GM10847 (cell line): Measurements from ENCODE around the gene CLIP4.
A peak's percentile ranks its signal among the peaks of the same experiment; 100 is the strongest.

Experiments used
- POLR2A ChIP-seq: IDR thresholded peaks from 2 replicates; pipeline ENCODE4 v1.6.1; 2011; ENCODE audit not compliant: insufficient read length; ENCODE audit errors: extremely low read depth

Gene CLIP4, protein sequence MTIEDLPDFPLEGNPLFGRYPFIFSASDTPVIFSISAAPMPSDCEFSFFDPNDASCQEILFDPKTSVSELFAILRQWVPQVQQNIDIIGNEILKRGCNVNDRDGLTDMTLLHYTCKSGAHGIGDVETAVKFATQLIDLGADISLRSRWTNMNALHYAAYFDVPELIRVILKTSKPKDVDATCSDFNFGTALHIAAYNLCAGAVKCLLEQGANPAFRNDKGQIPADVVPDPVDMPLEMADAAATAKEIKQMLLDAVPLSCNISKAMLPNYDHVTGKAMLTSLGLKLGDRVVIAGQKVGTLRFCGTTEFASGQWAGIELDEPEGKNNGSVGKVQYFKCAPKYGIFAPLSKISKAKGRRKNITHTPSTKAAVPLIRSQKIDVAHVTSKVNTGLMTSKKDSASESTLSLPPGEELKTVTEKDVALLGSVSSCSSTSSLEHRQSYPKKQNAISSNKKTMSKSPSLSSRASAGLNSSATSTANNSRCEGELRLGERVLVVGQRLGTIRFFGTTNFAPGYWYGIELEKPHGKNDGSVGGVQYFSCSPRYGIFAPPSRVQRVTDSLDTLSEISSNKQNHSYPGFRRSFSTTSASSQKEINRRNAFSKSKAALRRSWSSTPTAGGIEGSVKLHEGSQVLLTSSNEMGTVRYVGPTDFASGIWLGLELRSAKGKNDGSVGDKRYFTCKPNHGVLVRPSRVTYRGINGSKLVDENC

DNA sequence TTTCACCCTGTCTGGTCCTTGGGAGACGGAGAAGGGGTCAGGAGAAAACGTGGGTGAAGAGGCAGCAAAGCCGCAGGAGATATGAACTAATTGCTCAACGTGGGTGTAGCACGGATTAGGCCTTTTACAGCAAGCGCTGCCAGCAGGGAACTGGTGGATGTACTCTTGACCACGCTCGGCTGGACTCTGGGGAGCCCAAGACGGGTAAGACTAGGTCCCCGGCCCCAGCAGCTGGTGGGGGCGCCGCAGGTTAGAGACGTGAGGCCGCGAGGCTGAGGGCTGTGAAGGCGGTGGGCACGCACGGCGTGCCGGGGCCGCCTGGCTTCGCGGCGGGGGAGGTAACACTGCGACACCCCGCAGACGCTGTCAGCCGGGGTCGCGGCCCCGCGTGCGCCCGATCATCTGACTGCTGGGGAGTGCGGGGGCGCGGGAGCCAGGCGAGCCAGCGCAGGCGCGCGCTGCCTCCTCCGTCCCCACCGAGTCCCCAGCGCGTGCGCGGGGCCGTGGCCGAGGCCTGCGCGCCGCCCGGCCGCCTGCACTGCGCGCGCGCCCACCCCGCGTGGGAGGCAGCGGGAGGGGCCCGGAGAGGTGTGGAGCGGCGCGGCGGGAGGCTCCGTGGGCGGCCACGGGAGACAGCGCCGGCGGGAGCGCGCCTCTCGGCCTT is at the start of gene CLIP4:
TSS of gene CLIP4 (plus strand) at position 470 of the 664 bp plus-strand sequence. CDS start 5,974 bp downstream, outside the sequence.
- TF ChIP-seq POLR2A: peak; percentile 29

DNA sequence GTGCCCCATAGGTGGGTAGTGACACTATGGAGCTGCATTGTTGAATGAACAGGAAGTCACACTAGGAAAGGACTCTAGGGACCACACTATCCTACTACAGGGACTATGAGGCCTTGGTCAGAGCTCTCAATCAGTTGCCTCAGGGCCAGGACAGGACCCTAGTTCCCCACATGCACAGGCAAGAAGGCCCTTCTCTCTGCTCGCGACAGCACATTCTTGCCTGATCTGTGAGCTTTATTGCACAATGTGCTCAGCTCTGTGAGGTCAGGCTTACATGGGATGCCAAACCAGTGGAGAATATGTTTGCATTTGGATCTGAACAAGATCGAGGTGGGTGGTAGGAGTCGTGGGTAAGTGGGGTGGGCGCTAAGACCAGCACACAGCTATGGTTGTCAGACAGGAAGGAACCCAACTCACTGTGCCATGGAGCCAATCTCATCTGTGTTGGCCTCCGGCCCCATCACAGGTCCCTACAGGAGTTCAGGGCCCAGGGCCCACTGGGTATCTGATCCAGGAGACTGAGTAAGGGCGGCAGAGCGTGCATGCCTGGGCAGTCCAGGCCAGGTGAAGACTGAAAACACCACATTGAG is 48.8 kb upstream of the CLIP4 start:
- TF ChIP-seq POLR2A: no peak

DNA sequence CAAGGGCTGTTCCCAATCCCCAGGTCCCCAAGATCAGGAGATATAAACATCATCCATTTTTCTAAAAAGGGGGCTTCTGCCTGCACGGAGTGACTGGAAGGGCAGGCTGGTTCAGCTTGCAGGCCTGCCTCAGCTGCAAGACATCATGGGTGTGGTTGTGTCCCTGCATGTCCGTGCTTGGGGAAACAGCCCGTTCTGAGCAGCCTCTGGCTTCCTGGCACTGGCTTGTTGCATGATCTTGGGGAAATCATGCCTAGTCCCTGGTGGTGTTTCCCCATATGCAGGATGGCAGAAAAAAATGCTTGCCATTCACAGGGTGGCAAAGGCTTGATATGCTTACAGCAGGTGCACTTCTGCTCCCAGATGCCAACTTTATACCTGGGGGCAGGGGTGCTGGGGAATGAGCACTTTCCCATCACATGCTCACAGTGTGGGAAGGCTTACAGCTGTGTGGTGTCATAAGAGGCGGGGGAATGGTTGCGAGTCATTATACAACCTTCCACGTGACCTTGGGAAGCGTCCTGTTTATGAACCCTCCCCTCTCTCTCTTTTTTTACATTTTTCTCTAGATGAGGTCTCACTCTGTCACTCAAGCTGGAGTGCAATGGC is 48.1 kb upstream of the CLIP4 start:
- TF ChIP-seq POLR2A: no peak

DNA sequence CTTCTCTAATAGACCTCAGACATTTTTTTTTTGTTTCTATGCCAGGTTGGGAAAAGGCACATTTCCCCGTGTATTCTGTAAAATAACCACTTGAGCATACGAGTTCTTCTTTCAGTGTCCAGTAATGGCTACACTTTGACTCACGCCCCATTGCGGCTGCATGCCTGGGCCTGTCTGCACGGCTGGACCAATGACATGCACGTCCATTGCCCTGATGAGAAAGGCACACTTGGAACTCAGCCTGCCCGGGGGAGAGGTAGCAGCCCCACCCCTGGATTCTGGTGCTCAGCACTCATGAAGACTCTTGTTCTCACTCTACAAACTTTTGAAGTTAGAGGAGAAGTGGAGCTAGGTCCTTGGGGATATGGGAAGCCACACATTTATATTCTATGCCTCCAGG is 46.7 kb upstream of the CLIP4 start:
- TF ChIP-seq POLR2A: no peak

DNA sequence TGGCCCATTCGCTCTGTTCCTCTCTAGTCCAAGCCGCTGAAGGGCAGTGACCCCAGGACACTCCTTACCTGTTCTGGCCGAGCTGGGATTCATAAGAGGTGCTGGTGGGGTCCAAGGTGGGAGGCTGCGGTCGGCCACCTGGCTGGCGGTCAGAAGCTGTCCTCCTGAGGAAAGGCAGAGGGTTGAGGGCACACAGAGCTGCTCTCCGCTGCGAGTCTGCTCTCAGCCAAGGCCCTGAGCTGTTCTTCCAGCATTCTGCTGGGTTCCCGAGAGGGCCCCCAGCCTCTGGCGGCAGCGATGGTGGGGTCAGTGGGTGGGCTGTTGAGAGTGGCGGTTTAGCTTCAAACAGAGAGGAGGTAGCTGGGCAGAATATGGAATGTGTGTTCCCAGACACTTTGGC is 44.7 kb upstream of the CLIP4 start:
- TF ChIP-seq POLR2A: no peak

DNA sequence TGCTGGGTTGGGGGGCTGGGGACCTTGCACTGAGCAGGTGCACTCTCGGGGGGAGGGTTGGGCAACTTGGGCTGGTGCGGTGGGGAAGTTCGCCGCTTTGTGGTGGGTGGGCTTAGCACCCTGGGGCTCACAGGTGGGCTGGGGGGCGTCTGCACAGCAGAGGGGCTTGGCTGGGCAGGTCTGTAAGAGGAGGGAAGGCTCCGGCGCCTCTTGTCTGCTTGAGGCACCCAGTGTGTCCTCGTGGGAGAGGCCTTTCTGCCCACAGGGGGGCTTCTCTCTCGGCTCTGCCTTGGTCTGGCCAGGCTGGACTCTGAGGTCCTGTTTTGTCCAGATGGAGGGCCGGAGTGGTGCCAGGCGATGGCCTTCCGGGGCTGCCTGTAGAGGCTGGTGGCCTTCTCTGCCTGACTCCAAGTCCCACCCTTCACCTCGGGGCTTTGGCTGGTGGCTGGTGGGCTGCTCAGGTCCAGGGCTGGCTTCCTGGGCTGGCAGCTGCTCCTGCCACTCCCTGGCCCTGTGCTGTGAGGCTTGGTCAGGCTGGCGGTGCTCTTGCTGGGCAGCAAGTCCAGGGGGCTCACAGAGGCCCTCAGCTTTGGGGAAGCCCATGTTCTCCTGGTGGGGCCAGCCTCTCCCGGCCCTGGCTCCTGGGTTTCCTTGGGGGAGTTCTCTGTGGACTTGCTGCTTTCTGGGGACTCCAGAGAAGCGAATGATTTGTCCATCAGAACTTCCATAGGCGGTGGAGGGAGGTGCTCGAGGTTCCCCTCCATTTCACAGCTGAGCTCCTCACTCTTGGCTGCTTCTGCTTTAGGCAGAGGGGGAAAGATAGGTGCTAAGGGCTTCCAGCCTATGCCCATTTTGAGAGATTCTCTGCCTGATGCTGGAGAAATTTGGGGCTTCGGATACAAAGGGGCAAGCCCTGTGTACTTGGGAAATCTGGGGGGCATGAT is 43.9 kb upstream of the CLIP4 start:
- TF ChIP-seq POLR2A: no peak

DNA sequence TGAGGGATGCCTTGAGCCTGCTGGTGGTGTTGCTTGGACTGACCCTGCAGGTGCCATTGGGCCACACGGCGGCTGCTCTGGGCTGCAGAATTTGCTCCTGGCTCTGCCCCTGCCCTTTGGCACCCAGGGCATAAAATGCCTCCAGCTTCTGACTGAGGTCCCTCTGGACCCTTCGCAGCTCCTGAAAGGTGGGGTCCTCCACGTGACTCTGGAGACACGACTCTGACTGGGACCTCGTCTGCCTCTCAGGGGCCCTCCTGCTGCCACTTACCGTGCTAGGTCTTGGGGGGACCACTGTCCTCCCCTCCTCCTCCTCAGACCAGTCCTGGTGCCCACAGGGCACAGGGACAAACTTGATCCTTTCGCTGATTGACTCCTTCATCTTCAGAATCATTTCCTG is 43.0 kb upstream of the CLIP4 start:
- TF ChIP-seq POLR2A: no peak

DNA sequence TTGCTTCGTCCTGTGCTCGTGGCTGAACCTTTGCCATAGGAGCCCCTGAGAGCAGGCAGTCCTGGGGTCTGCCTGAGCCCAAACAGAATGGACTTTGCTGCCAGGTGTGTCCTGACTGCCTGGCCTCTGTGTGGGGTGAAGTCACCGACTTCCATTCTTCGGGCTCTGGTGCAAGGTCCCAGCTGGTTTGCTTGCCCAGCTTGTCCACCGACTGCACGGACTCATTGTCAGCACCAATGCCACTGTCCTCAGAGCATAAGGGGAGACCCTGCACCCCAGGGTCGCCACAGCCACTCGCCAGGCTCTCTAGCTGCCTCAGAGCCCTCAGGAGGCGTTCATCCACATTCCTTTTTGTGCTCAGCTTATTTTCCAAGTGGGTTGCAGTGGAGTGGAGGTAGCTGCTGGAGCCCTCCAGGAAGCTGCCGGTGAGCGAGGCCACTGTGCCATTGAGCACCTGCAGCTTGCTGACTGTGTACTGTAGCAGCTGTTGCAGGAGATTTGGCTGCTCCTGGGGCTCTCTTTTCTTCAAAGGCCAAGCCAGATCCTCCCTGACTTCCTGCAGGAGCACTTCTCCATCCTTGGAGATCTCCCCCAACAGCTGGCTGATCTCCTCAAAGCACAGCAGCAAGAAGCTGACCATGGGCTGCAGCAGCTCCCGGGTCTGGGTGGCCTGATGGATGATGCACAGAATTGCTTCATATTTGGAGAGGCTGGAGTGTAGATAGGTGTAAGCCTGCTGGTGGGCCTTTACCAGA is 42.1 kb upstream of the CLIP4 start:
- TF ChIP-seq POLR2A: no peak

DNA sequence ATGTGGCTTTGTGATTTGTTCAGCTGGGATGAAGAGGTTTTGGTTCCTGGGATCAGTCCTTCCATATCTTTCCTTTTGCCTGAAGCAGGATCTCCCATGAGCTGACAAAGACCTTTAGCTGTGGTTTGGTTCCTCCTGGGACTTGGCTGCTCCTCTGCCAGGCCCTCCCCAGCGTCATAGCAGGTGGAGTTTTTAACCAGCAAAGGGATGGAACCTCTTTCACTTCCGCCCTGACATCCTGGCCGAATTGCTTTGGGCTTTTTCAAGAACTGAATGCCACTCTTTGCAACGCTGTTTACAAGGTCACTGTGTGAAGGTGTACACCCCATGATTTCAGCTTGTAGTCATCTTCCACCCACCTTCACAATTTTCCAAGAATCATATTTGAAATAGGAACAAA is 41.3 kb upstream of the CLIP4 start:
- no peak for TF ChIP-seq POLR2A

DNA sequence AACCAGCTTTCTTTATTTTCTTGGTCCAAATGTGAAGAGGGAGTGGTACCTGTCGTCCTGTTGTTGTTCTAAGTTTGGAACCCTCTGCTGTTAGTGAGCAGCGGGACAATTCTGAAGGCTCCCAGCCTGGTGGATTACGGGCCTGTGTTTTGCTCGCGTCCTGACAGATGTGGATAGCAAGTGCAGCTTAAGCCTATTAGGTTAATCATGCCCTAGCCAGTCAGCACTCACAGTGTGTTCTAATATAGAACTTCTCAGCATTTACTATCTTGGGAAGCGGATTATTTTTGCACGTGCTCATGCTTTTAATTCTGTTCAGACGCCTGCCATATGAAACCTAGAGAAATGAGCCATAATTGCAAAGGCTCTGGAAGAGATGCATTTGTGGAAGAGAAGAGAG is 40.8 kb upstream of the CLIP4 start, which contains the start of gene PCARE:
TSS of gene PCARE (minus strand) at position 113 of the 400 bp plus-strand sequence. CDS start 262 bp downstream, outside the sequence.
- TF ChIP-seq POLR2A: no peak

DNA sequence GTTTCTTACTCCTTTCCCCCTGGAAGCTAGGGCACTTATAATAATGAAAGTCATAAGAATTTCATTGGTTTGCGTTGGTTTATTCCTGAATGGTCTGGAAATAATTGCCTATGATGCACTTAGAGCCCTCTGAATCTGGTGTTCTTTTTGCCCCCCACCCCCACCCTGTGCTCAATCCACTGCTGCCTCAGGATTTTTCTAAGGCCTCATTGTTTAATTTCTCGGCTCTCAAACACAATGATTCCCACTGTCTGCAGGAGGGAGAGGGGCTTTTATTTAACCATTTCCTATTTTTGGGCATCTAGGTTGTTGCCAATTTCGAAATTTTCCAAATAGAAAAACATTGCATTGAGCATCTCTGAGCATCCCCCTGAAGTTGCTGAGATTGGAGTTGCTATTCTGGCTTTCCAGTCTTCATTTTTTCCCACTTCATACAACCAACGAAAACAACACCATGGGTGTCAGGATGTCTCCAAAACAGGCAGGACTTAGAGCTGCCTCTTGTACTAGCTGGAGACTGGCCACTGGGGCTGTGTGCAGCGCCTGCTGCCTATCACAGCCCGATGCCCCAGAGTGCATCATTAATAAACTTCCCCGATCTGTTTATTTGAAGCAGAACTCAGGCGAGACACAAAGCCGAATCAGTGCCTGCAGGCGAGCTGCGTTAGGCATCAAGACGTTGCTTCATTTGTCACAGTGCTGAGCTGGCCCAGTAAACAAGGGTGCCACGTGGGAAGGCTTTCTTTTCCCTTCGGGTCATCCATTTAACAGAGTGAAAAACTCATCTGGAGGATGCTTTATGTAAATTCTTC is 39.1 kb upstream of the CLIP4 start:
- no peak for TF ChIP-seq POLR2A

DNA sequence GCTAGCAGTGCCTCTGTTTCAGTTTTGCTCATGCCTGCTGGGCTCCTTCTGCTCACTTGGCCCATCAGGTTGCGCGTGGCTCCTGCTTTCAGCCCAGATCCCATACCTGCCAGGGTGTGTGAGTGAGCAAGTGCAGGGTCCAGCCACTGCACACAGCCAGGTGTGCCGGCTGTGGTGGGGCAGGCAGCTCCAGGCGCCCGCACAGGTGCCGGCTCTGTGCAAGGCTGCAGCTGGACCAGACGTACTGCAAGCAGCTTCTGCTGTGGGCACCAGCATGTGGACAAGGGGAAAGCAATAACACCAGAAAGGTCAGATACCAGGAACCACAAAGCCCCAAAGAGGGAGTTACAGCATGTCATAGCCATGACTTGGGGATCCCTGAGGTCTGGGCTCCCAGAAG is 35.3 kb upstream of the CLIP4 start:
- no peak for TF ChIP-seq POLR2A
